ENCODE data around the gene IGFL2. TPM values are rescaled to one million over a fixed set of nuclear protein-coding genes. Genes with fewer than 3 reads are reported as not detected.

IGFL2 gene
- total and polyA plus RNA-seq, 2 experiments from 2014 or later = not detected

DNA sequence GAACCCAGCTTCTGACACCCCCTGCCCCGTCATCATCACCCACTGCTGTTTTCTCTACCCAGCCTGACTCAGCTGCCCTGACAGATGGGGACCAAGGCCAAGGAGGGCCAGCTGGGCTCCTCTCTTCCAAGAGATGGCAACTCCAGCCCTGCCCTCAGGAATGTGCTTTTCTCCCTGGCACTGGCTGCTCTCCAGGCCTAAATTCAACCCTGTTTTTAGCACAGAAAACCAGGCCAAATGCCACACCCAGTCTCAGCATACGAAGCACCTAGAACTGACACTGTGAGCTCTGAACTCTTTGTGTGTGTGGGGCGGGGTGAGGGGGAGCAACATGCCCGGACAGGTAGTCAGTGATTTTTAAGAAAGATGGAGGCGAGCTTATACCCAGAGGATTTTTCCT, 58.1 kb downstream of the IGFL2 start (continued):
- TF ChIP-seq, protein P1, sequence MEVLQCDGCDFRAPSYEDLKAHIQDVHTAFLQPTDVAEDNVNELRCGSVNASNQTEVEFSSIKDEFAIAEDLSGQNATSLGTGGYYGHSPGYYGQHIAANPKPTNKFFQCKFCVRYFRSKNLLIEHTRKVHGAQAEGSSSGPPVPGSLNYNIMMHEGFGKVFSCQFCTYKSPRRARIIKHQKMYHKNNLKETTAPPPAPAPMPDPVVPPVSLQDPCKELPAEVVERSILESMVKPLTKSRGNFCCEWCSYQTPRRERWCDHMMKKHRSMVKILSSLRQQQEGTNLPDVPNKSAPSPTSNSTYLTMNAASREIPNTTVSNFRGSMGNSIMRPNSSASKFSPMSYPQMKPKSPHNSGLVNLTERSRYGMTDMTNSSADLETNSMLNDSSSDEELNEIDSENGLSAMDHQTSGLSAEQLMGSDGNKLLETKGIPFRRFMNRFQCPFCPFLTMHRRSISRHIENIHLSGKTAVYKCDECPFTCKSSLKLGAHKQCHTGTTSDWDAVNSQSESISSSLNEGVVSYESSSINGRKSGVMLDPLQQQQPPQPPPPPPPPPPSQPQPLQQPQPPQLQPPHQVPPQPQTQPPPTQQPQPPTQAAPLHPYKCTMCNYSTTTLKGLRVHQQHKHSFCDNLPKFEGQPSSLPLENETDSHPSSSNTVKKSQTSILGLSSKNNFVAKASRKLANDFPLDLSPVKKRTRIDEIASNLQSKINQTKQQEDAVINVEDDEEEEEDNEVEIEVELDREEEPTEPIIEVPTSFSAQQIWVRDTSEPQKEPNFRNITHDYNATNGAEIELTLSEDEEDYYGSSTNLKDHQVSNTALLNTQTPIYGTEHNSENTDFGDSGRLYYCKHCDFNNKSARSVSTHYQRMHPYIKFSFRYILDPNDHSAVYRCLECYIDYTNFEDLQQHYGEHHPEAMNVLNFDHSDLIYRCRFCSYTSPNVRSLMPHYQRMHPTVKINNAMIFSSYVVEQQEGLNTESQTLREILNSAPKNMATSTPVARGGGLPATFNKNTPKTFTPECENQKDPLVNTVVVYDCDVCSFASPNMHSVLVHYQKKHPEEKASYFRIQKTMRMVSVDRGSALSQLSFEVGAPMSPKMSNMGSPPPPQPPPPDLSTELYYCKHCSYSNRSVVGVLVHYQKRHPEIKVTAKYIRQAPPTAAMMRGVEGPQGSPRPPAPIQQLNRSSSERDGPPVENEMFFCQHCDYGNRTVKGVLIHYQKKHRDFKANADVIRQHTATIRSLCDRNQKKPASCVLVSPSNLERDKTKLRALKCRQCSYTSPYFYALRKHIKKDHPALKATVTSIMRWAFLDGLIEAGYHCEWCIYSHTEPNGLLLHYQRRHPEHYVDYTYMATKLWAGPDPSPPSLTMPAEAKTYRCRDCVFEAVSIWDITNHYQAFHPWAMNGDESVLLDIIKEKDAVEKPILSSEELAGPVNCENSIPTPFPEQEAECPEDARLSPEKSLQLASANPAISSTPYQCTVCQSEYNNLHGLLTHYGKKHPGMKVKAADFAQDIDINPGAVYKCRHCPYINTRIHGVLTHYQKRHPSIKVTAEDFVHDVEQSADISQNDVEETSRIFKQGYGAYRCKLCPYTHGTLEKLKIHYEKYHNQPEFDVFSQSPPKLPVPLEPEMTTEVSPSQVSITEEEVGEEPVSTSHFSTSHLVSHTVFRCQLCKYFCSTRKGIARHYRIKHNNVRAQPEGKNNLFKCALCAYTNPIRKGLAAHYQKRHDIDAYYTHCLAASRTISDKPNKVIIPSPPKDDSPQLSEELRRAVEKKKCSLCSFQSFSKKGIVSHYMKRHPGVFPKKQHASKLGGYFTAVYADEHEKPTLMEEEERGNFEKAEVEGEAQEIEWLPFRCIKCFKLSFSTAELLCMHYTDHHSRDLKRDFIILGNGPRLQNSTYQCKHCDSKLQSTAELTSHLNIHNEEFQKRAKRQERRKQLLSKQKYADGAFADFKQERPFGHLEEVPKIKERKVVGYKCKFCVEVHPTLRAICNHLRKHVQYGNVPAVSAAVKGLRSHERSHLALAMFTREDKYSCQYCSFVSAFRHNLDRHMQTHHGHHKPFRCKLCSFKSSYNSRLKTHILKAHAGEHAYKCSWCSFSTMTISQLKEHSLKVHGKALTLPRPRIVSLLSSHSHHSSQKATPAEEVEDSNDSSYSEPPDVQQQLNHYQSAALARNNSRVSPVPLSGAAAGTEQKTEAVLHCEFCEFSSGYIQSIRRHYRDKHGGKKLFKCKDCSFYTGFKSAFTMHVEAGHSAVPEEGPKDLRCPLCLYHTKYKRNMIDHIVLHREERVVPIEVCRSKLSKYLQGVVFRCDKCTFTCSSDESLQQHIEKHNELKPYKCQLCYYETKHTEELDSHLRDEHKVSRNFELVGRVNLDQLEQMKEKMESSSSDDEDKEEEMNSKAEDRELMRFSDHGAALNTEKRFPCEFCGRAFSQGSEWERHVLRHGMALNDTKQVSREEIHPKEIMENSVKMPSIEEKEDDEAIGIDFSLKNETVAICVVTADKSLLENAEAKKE (CRISPR knock-in tag; IDR thresholded peaks at IDR 0.05) = no peak
- TF ChIP-seq EZH2 (IDR thresholded peaks at IDR 0.05; ENCODE audit: low read depth, unreplicated experiment) (no peak), NANOG (IDR thresholded peaks at IDR 0.05; ENCODE audit: borderline replicate concordance) (no peak), JUNB (IDR thresholded peaks at IDR 0.05; ENCODE audit: unreplicated experiment) (no peak)
- TF ChIP-seq, protein P2, sequence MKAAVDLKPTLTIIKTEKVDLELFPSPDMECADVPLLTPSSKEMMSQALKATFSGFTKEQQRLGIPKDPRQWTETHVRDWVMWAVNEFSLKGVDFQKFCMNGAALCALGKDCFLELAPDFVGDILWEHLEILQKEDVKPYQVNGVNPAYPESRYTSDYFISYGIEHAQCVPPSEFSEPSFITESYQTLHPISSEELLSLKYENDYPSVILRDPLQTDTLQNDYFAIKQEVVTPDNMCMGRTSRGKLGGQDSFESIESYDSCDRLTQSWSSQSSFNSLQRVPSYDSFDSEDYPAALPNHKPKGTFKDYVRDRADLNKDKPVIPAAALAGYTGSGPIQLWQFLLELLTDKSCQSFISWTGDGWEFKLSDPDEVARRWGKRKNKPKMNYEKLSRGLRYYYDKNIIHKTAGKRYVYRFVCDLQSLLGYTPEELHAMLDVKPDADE (IDR thresholded peaks at IDR 0.05) = no peak

DNA sequence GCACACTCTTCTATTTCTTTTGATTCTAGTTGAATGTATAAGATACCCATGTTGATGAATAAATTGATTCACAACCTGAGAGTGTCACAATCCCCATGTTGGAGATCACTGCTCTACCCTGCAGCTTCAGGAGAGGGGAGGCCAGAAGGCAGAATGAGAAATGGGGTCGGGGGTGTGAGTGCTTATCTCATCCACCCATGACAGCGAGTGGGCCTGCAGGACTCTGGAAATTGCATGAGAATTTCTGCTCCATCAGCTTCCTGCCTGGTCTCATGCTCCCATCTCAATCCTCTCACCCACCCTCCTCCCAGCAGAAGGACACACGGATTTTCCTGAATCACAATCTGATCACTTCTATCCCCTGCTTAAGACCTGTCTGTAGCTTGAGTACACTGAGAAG, 58.6 kb downstream of the IGFL2 start:
- Histone ChIP-seq H3K27ac (ENCODE audit: low read depth) (no peak overlapping the region), H3F3A (replicated peaks; ENCODE audit: low read depth) (no peaks in the 10 kb centered on the region), H3K4me2 (no peak overlapping the region), H3K4me3 (no peak overlapping the region), H3K9me2 (ENCODE audit: insufficient read depth) (no peaks in the 10 kb centered on the region; the same call in 1 of the 2 replicates), H3K4me1 (ENCODE audit: insufficient read depth) (no peaks in the 10 kb centered on the region), H2AFZ (no peak overlapping the region), H3K36me3 (ENCODE audit: insufficient read depth) (no peaks in the 10 kb centered on the region), H3K79me2 (replicated peaks; ENCODE audit: insufficient read depth) (no peaks in the 10 kb centered on the region), H3K27me3 (ENCODE audit: insufficient read depth) (no peaks in the 10 kb centered on the region), H4K20me1 (replicated peaks; ENCODE audit: insufficient read depth) (no peaks in the 10 kb centered on the region)
- H3K4me3 Mint-ChIP-seq = no peak overlapping the region
- H3K27ac Mint-ChIP-seq = no peak overlapping the region
- peaks cover 9% of the 10 kb centered on the region for H3K4me1 Mint-ChIP-seq
- ATAC-seq (no peak), DNase-seq (ENCODE audit: low spot score) (no peak)
- H3K36me3 Mint-ChIP-seq (ENCODE audit: low read depth) = peaks cover 10% of the 10 kb centered on the region; the same call in 2 of the 3 replicates
- H3K9me3 Mint-ChIP-seq = peaks cover 37% of the 10 kb centered on the region
- peaks cover 12% of the 10 kb centered on the region for H3K27me3 Mint-ChIP-seq (ENCODE audit: insufficient read depth, low read depth, poor library complexity)
- no peak for TF ChIP-seq ZNF331 (CRISPR knock-in tag; IDR thresholded peaks at IDR 0.05; ENCODE audit: low read depth)
- TF ChIP-seq, protein P1 (CRISPR knock-in tag; IDR thresholded peaks at IDR 0.05) = no peak
- TF ChIP-seq EZH2 (IDR thresholded peaks at IDR 0.05; ENCODE audit: low read depth, unreplicated experiment) = no peak
- TF ChIP-seq, protein P2 (IDR thresholded peaks at IDR 0.05) = no peak
